Measurements from ENCODE around the gene BRF1.

DNA sequence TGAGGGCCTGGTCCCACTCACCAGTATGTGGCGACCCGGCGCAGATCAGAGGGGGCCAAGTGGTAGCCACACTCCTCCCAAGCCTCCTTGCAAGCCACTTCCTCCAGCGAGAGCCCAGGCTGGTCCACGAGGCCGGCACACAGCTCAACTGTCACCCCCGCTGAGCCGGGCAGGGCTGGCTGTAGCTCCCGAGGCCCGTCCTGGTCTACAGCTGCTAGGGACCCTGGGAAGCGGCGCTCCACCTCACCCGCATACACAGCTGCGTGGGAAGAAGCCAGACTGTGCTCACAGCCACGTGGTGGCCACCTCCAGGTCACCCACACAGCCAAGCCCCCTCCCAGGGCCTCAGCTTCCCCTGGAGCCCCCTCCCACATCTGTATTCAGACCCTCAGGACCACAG lies 124.3 kb downstream of the BRF1 start:
- TF ChIP-seq, protein P1, sequence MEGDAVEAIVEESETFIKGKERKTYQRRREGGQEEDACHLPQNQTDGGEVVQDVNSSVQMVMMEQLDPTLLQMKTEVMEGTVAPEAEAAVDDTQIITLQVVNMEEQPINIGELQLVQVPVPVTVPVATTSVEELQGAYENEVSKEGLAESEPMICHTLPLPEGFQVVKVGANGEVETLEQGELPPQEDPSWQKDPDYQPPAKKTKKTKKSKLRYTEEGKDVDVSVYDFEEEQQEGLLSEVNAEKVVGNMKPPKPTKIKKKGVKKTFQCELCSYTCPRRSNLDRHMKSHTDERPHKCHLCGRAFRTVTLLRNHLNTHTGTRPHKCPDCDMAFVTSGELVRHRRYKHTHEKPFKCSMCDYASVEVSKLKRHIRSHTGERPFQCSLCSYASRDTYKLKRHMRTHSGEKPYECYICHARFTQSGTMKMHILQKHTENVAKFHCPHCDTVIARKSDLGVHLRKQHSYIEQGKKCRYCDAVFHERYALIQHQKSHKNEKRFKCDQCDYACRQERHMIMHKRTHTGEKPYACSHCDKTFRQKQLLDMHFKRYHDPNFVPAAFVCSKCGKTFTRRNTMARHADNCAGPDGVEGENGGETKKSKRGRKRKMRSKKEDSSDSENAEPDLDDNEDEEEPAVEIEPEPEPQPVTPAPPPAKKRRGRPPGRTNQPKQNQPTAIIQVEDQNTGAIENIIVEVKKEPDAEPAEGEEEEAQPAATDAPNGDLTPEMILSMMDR (conservative IDR thresholded peaks at IDR 0.05) = no peak
- no peak for TF ChIP-seq ZFX (IDR thresholded peaks at IDR 0.05)
